HG02852 (cell line): ENCODE measurements around the gene SGK1.
"Not testable (repeated sequence)": the region's sequence is repeated elsewhere in the genome, so short reads cannot be mapped to it uniquely, and the experiment has no call there.

Experiments used
- ATAC-seq: cut with Tn5 transposase; IDR thresholded peaks from one replicate; pipeline ENCODE4 v1.9.1; 2021; ENCODE audit warnings: mild to moderate bottlenecking, moderate library complexity; ENCODE audit not compliant: unreplicated experiment

SGK1 gene

DNA sequence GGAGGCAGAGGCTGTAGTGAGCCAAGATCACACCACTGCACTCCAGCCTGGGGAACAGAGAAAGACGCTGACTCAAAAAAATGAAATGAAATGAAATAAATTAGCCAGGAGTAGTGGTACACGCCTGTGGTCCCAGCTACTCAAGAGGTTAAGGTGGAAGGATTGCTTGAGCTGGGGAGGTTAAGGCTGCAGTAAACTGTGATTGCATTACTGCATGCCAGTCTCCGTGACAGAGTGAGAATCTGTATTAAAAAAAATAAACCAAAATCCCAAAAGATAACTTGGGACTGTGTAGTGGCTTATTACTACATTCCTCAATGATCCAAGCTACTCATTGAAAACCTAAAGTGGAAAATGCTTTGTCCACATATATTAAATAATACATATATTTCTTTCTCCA, 87.0 kb downstream of the SGK1 start:
- no peak for ATAC-seq

GRCh38 chr6:134230087-134230700, 87.7 kb downstream of the SGK1 start:
- no peak for ATAC-seq

DNA sequence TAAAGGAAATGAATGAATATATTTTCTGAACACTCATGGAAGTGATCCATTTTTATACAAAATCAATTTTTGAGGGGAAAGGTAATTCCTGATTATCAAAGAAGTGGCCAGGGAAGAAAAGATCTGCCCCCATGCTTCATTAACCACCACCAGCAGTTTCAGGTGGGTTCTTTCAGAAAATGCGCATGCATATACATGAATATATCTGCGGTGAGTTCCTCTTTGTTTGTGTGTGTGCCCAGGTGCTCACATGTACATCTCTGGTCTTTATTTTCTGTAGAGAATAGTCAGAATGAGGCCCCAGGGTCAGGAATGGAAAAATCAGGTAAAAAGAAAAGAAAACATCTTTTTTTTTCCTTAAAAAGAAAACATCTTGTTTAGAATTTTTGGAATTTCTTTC, 88.4 kb downstream of the SGK1 start:
- ATAC-seq: no peak

GRCh38 chr6:134223796-134224420, 94.0 kb downstream of the SGK1 start:
- ATAC-seq: no peak

DNA sequence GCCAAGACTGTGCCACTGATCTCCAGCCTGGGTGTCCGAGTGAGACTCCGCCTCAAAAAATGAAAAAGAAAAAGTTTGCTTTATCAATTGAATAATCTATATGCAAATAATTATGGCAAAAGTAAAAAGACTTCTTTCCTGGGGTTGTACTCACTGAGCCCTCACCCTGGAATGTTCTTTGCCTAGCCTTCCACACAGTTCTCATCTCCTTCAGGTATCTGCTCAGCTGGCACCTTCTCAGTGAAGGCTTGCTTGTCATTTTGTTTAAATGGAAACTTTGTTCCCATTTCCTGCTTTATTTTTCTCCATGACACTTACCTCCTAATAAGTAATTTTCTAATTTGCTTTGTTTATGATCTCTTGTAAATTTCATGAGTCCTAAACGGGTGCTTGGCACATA, 96.7 kb downstream of the SGK1 start:
- ATAC-seq: no peak

GRCh38 chr6:134217798-134218140, 100.1 kb downstream of the SGK1 start:
- no peak for ATAC-seq

- no peak for ATAC-seq
Measured at GRCh38 chr6:134217105-134217797, 100.7 kb downstream of the SGK1 start.

- no peak for ATAC-seq
Measured at GRCh38 chr6:134216301-134217010, 101.5 kb downstream of the SGK1 start.

GRCh38 chr6:134213410-134213809, 104.5 kb downstream of the SGK1 start:
- ATAC-seq: not testable (repeated sequence)

GRCh38 chr6:134211297-134211696, 106.6 kb downstream of the SGK1 start:
- ATAC-seq: no peak

DNA sequence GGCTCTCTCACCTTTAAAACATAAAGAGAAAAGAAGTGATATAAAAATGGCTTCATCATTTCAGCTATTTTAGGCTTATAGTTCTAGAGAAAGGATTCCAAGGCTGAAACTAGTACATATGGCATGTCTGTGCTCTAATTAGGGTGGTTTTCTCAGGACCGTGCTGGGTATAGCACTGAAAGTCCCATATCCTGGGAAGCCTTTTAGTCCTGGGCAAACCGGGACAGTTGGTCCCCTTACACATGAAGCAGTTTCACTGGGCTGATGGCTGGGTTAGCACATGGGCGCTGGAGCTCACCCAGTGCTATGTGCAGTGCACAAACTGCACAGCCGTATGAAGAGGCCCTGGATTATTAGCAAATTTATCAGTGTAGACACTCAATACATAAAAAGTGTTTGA, 110.5 kb downstream of the SGK1 start:
- no peak for ATAC-seq

DNA sequence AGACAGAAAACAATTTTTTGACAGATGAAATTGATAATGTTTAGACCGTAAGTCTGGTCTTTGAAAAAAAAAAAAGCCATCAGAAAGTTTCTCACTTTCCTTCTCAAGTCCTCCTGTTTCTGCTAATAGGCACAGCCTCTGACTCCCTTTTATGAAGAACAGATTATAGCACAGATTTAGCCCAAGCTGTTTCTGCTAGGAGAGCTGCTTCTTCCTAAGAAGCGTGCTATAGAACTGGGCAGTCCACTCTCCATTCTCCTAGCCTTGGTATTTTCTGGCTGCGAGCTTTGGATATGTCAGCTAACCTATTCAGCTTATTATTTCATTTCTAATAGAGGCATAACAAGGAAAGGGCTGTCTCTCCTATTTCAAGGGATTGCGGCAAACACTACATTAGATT, 112.5 kb downstream of the SGK1 start:
- no peak for ATAC-seq

DNA sequence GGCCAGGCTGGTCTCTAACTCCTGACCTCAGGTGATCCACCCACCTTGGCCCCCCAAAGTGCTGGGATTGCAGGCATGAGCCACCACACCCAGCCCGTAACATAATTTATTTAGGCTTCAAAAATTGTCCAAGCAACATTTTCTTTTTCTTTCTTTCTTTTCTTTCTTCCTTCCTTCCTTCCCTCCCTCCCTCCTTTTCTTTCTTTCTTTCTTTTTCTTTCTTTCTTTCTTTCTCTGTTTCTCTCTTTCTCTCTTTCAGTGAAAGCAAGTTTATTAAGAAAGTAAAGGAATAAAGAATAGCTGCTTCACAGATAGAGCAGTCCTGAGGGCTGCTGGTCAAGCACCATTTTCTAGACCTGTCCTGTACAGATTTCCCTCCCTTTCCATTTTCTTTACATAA, 113.2 kb downstream of the SGK1 start:
- not testable (repeated sequence) for ATAC-seq

GRCh38 chr6:134204031-134204430, 113.9 kb downstream of the SGK1 start:
- ATAC-seq: no peak

GRCh38 chr6:134201716-134202115, 116.2 kb downstream of the SGK1 start:
- ATAC-seq: no peak

DNA sequence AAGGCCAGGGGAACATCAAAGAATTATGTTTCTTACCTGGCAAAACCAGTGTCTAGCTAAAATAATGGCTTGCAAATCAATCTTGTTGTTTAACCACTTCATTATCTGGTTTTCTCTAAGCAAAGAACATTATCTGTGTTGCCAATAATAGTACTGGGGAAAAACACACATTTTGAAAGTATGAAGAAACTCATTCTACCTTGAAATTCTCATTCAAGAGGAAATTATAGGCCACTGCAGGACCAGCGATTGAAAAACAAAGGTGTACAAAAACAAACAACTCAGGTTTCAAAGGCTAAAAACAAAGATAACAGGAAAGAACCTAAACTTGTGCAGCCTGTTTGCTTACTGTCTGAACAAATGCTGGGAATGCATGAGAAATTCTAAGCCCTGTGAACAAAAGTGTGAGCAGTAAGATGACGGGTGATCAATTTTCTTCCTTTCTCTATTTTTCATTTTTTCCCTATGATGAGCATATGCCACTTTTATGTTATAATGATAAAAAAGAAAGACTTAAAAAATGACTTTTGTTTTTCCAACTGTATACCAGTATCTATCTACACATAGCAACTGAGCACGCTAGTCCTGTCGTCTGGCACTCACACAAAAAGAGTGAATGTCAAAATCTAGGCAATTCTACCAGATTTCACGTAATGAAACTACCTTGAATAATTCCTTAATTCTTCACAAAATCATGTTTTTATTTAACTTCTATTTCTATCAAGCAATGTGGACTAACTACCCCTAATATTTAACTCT, 117.9 kb downstream of the SGK1 start:
- peak; percentile 65 for ATAC-seq

GRCh38 chr6:134198093-134198492, 119.8 kb downstream of the SGK1 start:
- ATAC-seq: no peak

- not testable (repeated sequence) for ATAC-seq
Measured at GRCh38 chr6:134197685-134198084, 120.2 kb downstream of the SGK1 start.

GRCh38 chr6:134196568-134197193, 121.2 kb downstream of the SGK1 start:
- peak; percentile 75 for ATAC-seq

DNA sequence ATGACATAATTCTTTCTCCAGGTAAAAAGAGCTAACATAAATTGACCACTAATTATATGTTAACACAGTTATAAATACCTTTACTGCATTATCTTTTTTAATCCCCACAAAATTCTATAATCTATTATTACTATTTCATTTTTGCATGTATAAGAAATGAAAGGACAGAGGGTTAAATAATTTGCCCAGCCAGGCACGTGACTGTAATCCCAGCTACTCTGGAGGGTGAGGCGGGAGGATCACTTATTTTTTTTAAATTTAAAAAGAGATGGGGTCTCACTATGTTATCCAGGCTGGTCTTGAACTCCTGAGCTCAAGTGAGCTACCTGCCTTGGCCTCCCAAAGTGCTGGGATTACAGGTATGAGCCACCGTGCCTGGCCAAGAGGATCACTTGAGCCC, 121.9 kb downstream of the SGK1 start:
- ATAC-seq: no peak
